Measurements from ENCODE around the gene CCDC57. TPM values are rescaled to one million over a fixed set of nuclear protein-coding genes. Genes with fewer than 3 reads are reported as not detected.

The CCDC57 gene
- total and polyA plus RNA-seq, 2 of the 8 experiments (the other 6 are each of a cell fraction or from before 2014, with no cell fraction given) = 8.4 to 12.9 TPM

DNA sequence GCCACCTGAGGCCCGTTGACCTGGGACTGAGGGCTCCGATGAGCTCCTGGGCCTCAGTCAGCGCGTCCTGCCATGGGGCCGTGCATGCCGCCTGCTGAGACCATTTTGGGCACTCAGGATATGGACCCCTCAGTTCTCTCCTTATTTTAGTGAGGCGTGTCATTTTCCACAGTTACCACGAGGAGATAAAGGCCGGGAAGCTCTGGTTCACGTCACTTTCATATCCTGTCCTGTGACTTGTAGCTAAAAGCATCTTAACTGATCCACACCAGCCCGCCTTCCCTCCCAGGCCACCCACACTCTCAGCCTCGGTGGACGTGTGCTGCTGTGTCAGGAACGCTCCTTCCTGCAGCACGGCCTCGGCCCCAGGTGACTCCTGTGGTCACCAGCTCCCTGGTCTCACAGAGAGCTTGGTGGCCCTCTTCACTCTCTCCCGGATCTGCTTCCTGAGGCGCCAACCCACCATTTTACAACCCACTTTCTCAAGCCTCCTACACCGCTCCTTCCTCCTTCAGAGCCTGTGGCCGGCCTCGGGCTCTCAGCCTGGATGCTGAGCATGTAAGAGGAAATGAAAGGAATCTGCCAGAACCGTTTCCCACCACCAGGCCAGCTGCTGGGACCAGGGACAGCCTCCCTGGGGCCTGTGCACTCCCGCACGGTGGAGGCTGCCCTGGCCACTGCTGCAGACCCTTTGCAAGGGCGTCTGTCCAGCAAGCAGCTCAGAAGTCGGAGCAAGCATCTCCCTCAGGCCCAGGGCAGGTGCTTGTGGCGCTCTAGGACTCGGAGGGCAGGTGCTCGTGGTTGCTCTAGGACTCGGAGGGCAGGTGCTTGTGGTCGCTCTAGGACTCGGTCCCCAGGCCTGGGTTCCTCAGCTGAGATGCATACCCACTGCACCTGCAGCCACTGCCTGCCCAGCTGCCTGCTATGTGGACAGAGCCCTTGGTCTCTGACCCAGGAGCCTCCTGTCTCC, 90.7 kb downstream of the CCDC57 start (continued):
- TF ChIP-seq, protein P1, sequence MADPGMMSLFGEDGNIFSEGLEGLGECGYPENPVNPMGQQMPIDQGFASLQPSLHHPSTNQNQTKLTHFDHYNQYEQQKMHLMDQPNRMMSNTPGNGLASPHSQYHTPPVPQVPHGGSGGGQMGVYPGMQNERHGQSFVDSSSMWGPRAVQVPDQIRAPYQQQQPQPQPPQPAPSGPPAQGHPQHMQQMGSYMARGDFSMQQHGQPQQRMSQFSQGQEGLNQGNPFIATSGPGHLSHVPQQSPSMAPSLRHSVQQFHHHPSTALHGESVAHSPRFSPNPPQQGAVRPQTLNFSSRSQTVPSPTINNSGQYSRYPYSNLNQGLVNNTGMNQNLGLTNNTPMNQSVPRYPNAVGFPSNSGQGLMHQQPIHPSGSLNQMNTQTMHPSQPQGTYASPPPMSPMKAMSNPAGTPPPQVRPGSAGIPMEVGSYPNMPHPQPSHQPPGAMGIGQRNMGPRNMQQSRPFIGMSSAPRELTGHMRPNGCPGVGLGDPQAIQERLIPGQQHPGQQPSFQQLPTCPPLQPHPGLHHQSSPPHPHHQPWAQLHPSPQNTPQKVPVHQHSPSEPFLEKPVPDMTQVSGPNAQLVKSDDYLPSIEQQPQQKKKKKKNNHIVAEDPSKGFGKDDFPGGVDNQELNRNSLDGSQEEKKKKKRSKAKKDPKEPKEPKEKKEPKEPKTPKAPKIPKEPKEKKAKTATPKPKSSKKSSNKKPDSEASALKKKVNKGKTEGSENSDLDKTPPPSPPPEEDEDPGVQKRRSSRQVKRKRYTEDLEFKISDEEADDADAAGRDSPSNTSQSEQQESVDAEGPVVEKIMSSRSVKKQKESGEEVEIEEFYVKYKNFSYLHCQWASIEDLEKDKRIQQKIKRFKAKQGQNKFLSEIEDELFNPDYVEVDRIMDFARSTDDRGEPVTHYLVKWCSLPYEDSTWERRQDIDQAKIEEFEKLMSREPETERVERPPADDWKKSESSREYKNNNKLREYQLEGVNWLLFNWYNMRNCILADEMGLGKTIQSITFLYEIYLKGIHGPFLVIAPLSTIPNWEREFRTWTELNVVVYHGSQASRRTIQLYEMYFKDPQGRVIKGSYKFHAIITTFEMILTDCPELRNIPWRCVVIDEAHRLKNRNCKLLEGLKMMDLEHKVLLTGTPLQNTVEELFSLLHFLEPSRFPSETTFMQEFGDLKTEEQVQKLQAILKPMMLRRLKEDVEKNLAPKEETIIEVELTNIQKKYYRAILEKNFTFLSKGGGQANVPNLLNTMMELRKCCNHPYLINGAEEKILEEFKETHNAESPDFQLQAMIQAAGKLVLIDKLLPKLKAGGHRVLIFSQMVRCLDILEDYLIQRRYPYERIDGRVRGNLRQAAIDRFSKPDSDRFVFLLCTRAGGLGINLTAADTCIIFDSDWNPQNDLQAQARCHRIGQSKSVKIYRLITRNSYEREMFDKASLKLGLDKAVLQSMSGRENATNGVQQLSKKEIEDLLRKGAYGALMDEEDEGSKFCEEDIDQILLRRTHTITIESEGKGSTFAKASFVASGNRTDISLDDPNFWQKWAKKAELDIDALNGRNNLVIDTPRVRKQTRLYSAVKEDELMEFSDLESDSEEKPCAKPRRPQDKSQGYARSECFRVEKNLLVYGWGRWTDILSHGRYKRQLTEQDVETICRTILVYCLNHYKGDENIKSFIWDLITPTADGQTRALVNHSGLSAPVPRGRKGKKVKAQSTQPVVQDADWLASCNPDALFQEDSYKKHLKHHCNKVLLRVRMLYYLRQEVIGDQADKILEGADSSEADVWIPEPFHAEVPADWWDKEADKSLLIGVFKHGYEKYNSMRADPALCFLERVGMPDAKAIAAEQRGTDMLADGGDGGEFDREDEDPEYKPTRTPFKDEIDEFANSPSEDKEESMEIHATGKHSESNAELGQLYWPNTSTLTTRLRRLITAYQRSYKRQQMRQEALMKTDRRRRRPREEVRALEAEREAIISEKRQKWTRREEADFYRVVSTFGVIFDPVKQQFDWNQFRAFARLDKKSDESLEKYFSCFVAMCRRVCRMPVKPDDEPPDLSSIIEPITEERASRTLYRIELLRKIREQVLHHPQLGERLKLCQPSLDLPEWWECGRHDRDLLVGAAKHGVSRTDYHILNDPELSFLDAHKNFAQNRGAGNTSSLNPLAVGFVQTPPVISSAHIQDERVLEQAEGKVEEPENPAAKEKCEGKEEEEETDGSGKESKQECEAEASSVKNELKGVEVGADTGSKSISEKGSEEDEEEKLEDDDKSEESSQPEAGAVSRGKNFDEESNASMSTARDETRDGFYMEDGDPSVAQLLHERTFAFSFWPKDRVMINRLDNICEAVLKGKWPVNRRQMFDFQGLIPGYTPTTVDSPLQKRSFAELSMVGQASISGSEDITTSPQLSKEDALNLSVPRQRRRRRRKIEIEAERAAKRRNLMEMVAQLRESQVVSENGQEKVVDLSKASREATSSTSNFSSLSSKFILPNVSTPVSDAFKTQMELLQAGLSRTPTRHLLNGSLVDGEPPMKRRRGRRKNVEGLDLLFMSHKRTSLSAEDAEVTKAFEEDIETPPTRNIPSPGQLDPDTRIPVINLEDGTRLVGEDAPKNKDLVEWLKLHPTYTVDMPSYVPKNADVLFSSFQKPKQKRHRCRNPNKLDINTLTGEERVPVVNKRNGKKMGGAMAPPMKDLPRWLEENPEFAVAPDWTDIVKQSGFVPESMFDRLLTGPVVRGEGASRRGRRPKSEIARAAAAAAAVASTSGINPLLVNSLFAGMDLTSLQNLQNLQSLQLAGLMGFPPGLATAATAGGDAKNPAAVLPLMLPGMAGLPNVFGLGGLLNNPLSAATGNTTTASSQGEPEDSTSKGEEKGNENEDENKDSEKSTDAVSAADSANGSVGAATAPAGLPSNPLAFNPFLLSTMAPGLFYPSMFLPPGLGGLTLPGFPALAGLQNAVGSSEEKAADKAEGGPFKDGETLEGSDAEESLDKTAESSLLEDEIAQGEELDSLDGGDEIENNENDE (IDR thresholded peaks at IDR 0.05; ENCODE audit: insufficient replicate concordance, low read length) = no peak
- no peak for TF ChIP-seq CBX8 (IDR thresholded peaks at IDR 0.05; ENCODE audit: borderline replicate concordance, low read depth, low read length)
